HEK293T (cell line): ENCODE data around the gene TK2.

ENCODE experiments used
- CTCF ChIA-PET: fragments of 350-600 bp; formaldehyde crosslinking; extraction: SDS; loops from one replicate; lab custom pipeline; 2021; ENCODE audit warnings: antibody characterized with exemption, inconsistent platforms; lab: Yijun Ruan, JAX
- POLR2A ChIA-PET: fragments of 350-600 bp; formaldehyde crosslinking; extraction: SDS; loops from one replicate; lab custom pipeline; 2020; ENCODE audit warnings: antibody characterized with exemption, inconsistent platforms; lab: Yijun Ruan, JAX
- DNase-seq: peaks from one replicate; pipeline ENCODE4 v3.0.0; 2012; ENCODE audit warnings: mixed read lengths; ENCODE audit errors: extremely low spot score
- ARNT ChIP-seq: fragments of 450-650 bp; IDR thresholded peaks from 2 replicates; pipeline ENCODE4 v1.6.1; 2017; ENCODE audit warnings: mild to moderate bottlenecking
- BHLHE40 ChIP-seq: fragments of 450-650 bp; IDR thresholded peaks from 2 replicates; pipeline ENCODE4 v1.6.1; 2016; ENCODE audit warnings: mild to moderate bottlenecking, moderate library complexity, borderline replicate concordance
- CTBP1 ChIP-seq: fragments of 450-650 bp; IDR thresholded peaks from 2 replicates; pipeline ENCODE4 v1.6.1; 2016; ENCODE audit warnings: borderline replicate concordance
- ELF4 ChIP-seq: fragments of 450-650 bp; IDR thresholded peaks from 2 replicates; pipeline ENCODE4 v1.6.1; 2017; ENCODE audit warnings: antibody characterized with exemption
- FOXA1 ChIP-seq: fragments of 450-650 bp; IDR thresholded peaks from 2 replicates; pipeline ENCODE4 v1.6.1; 2016; ENCODE audit warnings: mild to moderate bottlenecking
- FOXK2 ChIP-seq: fragments of 450-650 bp; IDR thresholded peaks from 2 replicates; pipeline ENCODE4 v1.6.1; 2016; ENCODE audit warnings: mild to moderate bottlenecking
- FOXM1 ChIP-seq: fragments of 450-650 bp; IDR thresholded peaks from 2 replicates; pipeline ENCODE4 v1.6.1; 2017; ENCODE audit warnings: mild to moderate bottlenecking, borderline replicate concordance
- HDGF ChIP-seq: fragments of 450-650 bp; IDR thresholded peaks from 2 replicates; pipeline ENCODE4 v1.6.1; 2017; ENCODE audit warnings: antibody characterized with exemption, borderline replicate concordance
- L3MBTL2 ChIP-seq: fragments of 450-650 bp; conservative IDR thresholded peaks from 2 replicates; pipeline ENCODE4 v1.6.1; 2016; ENCODE audit warnings: mild to moderate bottlenecking
- LEF1 ChIP-seq: fragments of 450-650 bp; IDR thresholded peaks from 2 replicates; pipeline ENCODE4 v1.6.1; 2017; ENCODE audit warnings: mild to moderate bottlenecking, borderline replicate concordance
- NFRKB ChIP-seq: fragments of 450-650 bp; IDR thresholded peaks from 2 replicates; pipeline ENCODE4 v1.6.1; 2016; ENCODE audit warnings: mild to moderate bottlenecking, moderate library complexity
- PKNOX1 ChIP-seq: fragments of 450-650 bp; IDR thresholded peaks from 2 replicates; pipeline ENCODE4 v1.6.1; 2016
- SP1 ChIP-seq: fragments of 450-650 bp; IDR thresholded peaks from 2 replicates; pipeline ENCODE4 v1.6.1; 2017
- SUZ12 ChIP-seq: fragments of 450-650 bp; IDR thresholded peaks from 2 replicates; pipeline ENCODE4 v1.6.1; 2016; ENCODE audit warnings: mild to moderate bottlenecking
- TARDBP ChIP-seq: fragments of 450-650 bp; IDR thresholded peaks from 2 replicates; pipeline ENCODE4 v1.6.1; 2016
- ZNF384 ChIP-seq: fragments of 450-650 bp; IDR thresholded peaks from 2 replicates; pipeline ENCODE4 v1.6.1; 2016

The TK2 gene

GRCh38 chr16:66471716-66472393 lies 78.1 kb downstream of the TK2 start:
- POLR2A ChIA-PET = no interaction called here
- CTCF ChIA-PET = no interaction called here
- no peak for TF ChIP-seq NFRKB
- no peak for TF ChIP-seq PKNOX1
- no peak for TF ChIP-seq TARDBP
- TF ChIP-seq FOXA1 = no peak
- TF ChIP-seq L3MBTL2 = no peak
- no peak for TF ChIP-seq BHLHE40
- TF ChIP-seq FOXK2 = no peak
- no peak for TF ChIP-seq ELF4
- no peak for TF ChIP-seq ZNF384
- no peak for TF ChIP-seq LEF1
- no peak for TF ChIP-seq CTBP1
- no peak for TF ChIP-seq SUZ12
- TF ChIP-seq ARNT = no peak
- no peak for TF ChIP-seq FOXM1
- no peak for DNase-seq

GRCh38 chr16:66471264-66471663 lies 78.7 kb downstream of the TK2 start:
- DNase-seq = no peak
- ChIA-PET CTCF (no interaction called here), POLR2A (no interaction called here)
- TF ChIP-seq TARDBP (no peak), ELF4 (no peak), FOXA1 (no peak), L3MBTL2 (no peak), FOXM1 (no peak), BHLHE40 (no peak), ARNT (no peak), PKNOX1 (no peak), NFRKB (no peak), CTBP1 (no peak), LEF1 (no peak), SP1 (no peak), SUZ12 (no peak), HDGF (no peak), ZNF384 (no peak), FOXK2 (no peak)

GRCh38 chr16:66470556-66470955 lies 79.4 kb downstream of the TK2 start:
- ChIA-PET CTCF (no interaction called here), POLR2A (no interaction called here)
- TF ChIP-seq NFRKB (no peak), ARNT (no peak), BHLHE40 (no peak)
- DNase-seq = no peak

- TF ChIP-seq FOXK2 (no peak), SUZ12 (no peak), ARNT (no peak), FOXA1 (no peak), TARDBP (no peak), FOXM1 (no peak), L3MBTL2 (no peak), HDGF (no peak), LEF1 (no peak), BHLHE40 (no peak), ELF4 (no peak), PKNOX1 (no peak), CTBP1 (no peak), ZNF384 (no peak), NFRKB (no peak), SP1 (no peak)
- DNase-seq = no peak
- CTCF ChIA-PET = no interaction called here
- POLR2A ChIA-PET = no interaction called here
These were observed 79.9 kb downstream of the TK2 start for GRCh38 chr16:66469947-66470546.

GRCh38 chr16:66469291-66469946 lies 80.5 kb downstream of the TK2 start:
- ChIA-PET POLR2A (no interaction called here), CTCF (no interaction called here)
- DNase-seq = no peak
- no peak for TF ChIP-seq SP1
